ENCODE measurements around the gene BAG5. TPM values are rescaled to one million over a fixed set of nuclear protein-coding genes. Genes with fewer than 3 reads are reported as not detected.

Gene BAG5
- total RNA-seq, 1 experiment from 2014 or later: 23.8 TPM

GRCh38 chr14:103568952-103569351, 6.5 kb upstream of the BAG5 start:
- no peak for DNase-seq (ENCODE audit: low read depth)

DNA sequence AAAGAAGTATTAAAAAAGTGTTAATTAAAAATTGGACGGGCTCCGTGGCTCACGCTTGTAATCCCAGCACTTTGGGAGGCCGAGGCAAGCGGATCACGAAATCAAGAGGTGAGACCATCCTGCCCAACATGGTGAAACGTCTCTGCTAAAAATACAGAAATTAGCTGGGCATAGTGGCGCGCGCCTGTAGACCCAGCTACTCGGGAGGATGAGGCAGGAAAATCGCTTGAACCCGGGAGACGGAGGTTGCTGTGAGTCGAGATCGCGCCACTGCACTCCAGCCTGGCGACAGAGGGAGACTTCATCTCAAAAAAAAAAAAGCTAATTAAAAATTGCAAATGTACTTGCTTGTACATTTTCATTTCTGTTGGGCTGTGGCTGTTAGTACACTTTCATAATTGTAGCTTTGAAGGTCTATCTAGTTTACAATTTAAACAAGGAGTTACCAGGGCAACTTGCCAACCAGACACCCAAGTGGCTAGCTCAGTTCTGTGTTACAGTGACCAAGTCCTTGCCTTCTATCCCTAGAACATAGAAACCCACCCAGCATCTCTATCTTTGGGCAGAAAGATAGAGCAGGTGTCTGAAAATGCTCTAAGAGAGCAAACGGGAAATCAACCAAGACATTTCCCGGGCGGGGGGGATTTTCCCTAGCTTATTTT, 1.5 kb upstream of the BAG5 start:
- DNase-seq (ENCODE audit: low read depth): no peak

- no peak for DNase-seq (ENCODE audit: low read depth)
Observed at GRCh38 chr14:103563226-103563620, 766 bp upstream of the BAG5 start.

DNA sequence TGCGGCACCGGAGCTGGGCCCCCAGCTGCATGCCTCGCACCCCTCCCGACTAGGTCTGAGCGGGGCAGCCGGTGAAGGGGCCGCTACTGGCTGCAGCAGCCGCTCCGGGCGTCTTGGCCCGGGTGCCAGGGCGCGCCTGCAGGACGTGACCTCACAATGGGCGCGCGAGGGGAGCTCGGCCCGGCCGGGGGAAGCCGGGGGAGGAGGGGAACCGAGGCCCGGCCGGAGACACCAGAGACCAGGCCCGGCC, 353 bp downstream of the BAG5 start:
- DNase-seq (ENCODE audit: low read depth): no peak

DNA sequence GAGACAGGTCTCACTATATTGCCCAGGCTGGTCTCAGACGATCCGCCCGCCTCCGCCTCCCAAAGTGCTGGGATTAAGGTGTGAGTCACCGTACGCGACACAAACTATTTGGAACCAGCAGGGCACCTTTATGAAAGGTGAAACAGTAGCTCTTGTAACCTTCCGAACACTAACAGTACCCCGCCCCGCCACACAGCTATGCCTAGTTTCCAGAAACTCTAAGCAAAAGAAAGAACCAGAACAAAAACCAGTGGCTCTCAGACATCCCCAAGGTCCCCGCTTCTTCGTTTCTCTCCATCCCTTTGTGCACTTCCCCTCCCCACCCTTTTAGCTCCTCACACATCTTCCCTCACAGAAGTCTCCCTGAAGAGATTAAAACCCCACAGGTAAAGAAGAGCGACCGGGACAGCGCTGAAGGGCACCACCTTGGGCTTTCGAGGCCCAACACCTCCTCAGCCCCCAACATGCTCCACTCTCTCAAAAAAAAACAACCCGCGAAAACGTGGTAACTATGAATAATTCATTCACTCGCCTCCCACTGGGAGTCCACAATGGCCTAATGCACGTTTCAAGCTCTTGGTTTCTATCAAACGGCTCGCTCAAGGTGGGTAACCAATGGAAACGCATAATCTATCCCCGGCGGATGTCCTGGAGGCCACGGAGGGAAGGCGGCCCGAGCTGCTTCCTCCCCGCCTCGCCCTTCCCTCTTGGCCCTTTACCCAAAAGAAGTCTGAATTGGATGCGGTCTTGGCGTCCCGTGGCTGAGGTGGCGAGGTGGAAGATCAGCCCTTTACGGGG, 877 bp downstream of the BAG5 start:
- DNase-seq (ENCODE audit: low read depth): peak; percentile 40

- no peak for DNase-seq (ENCODE audit: low read depth)
Observed at GRCh38 chr14:103560691-103561090, 1.8 kb downstream of the BAG5 start.

DNA sequence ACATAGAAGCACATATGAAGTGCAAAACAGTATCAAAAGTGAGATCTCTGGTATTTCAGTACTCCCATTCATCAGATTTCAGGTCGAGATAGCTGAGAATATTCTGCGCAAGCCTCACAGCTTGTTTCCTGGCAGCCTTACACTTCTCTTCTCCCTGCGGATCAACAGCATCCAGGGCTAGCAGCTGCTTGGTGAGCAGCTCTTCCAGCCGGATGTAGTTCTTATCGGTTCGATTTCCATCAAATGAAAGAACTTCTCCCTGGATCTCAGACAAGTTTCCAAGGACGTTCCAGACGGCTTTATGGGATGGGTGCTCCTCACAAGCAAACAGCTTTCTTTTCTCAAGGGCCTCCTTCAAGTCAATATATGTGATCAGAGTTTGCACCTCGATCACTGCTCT, 2.7 kb downstream of the BAG5 start:
- no peak for DNase-seq (ENCODE audit: low read depth)

DNA sequence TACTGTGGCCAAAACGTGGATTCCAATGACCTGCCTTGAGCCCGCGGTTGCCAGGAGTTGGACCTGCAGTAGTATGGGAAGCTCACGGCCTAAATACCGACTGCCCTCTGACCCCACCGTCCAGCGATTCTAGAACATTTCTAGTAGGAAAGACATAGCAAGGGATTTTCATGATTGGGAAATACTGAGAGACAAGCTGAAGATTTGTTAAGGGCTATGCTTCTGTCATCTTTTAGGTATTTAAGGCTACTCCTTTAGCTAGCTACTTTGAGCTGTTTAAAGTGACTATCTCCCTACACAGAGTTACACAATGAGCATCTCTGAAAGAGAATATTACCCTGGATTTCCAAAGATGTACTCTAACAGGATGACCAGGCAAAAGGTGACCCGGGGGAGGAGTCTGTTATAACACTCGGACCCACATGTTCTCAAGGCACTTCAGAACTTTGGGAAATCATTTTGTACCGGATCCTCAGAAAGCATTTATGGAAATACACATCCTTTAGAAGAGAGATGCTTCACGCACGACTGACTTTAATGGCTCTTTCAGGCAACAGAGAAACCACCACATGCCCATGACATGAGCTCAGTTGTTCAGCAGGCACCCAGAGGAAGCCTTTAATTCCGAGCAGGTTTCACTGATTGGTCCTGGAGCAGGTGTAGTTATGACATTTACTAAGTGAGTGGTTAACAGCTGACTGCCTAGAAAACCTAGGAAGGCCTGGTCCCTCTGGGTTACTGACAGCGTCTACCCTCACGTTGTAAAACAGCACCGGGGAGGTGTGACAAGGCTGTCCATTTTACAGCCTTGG, 4.2 kb downstream of the BAG5 start:
- DNase-seq (ENCODE audit: low read depth): no peak

GRCh38 chr14:103556946-103557758, 5.3 kb downstream of the BAG5 start:
- no peak for DNase-seq (ENCODE audit: low read depth)

GRCh38 chr14:103555559-103556337, 6.7 kb downstream of the BAG5 start:
- DNase-seq (ENCODE audit: low read depth): no peak

GRCh38 chr14:103552846-103553210, 9.6 kb downstream of the BAG5 start:
- DNase-seq (ENCODE audit: low read depth): no peak

GRCh38 chr14:103552011-103552845, 10.2 kb downstream of the BAG5 start:
- DNase-seq (ENCODE audit: low read depth): no peak

DNA sequence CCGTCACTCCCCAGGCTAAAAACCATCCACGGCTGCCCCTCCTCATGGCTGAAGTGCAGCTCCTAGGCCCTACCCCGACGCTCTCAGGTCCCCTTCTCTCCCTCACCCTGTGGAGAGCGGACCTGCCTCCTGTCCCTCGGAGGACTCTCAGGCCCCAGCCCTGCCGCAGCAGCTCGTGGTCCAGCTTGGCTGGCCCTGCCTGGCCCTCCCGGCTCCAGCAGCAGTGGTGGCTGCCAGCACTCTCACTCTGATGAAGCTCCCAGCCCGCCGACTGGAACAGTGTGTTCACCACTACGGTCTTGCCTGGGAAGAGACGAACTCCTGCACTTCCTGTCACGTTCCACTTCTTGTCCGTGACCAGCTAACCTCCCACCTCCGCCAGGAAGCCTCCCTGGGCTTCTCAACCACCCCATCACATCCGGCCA, 11.1 kb downstream of the BAG5 start:
- DNase-seq (ENCODE audit: low read depth): no peak

DNA sequence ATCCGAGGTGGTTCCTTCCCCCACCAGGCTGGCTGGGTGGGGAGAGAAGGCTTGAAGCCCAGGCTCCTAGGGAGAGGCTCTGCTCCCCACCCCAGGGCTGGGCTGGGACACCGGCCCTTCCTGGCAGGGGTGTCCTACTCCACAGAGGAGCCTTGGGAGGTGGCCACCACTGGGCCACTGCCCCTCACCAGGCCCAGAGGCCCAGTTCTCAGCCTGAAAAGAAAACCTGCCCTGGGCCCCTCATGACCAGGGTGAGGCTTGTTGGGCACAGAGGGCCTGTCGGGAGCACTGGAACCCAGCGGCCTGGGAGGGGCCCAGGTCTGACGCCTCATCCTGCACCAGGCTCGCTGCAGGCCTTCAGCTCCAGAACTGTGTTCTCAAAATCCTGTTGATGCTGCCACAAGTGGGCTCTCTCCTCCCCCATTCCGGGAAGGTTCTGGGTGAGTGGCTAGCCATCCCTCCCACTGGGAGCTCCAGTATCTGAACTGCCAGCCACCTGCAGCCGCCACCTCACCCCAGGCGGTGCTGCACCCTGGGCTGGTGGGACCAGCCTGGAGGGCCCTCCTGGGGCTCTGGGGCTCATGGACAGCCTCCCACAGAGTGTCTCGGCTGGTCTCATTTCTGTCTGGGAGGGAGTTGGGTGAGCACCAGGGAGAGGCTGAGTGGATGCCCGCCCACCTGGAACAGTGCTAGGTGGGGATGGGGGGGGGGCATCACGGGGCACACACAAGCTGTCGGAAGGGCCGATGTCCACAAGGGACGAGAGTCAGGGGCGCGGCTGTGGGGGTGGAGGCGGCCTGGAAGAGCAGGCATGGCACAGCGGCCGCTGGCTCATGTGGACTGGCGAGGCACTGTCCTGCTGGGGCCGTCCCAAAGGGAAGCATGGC, 11.8 kb downstream of the BAG5 start:
- DNase-seq (ENCODE audit: low read depth): no peak

- no peak for DNase-seq (ENCODE audit: low read depth)
Observed at GRCh38 chr14:103549361-103550311, 12.8 kb downstream of the BAG5 start.

DNA sequence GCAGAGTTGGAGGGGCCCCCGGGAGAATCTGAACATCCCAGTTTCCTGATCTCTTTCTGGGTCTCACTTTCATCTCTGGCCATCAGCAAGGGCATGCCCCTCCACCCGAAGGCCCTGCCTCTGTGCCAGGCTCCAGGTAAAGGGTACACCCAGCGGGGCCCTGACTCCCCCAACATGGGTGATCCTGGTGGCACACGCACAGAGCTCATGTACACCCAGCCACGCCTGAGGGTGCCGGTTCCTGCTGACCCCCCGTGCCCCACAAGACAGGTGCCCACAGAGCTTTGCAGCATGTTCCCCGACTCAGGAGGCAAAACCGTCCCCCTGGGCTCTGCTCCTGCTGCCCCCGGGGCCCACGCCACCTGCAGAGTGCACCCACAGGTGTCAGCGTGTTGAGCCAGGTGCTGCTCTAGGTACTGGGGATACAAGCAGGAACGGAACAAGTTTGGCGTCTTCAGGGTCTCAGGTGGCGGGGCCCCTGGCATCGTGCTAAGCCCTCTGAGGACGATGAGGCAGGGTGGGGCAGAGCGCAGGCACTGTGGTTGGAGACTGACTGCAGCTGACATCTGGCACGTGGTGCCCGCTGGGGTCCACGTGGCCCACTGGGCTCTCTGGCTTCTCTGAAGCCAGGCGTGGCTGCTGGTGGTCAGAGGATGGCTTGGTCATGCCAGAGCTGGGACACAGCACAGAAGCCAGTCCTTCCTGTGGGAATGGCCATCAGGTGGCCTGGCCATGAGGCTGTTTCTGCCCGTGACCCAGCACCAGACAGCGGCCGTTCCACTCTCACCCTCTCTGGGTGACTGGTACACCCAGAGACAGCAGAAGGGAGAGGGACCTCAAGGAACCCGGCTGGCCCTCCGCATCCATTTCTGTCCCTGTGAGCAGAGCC, 13.8 kb downstream of the BAG5 start:
- DNase-seq (ENCODE audit: low read depth): no peak
